ENCODE measurements around the gene MRPS5.

Gene MRPS5

GRCh38 chr2:95053543-95053942 lies 68.1 kb downstream of the MRPS5 start:
- peak; percentile 64 for DNase-seq (ENCODE audit: low spot score)
- in situ Hi-C loops (cut with MboI; ENCODE audit: low sequenced_read_pairs, unreplicated experiment) = no loop called here
- TF ChIP-seq CTCF (IDR thresholded peaks at IDR 0.05; ENCODE audit: borderline replicate concordance, control extremely low read depth, extremely low read depth, insufficient read depth, missing control alignments) = no peak

GRCh38 chr2:95052804-95053479 lies 68.7 kb downstream of the MRPS5 start:
- DNase-seq (ENCODE audit: low spot score) = no peak
- TF ChIP-seq CTCF (IDR thresholded peaks at IDR 0.05; ENCODE audit: borderline replicate concordance, control extremely low read depth, extremely low read depth, insufficient read depth, missing control alignments) = no peak
- in situ Hi-C loops (cut with MboI; ENCODE audit: low sequenced_read_pairs, unreplicated experiment) = no loop called here

- in situ Hi-C loops (cut with MboI; ENCODE audit: low sequenced_read_pairs, unreplicated experiment) = no loop called here
- DNase-seq (ENCODE audit: low spot score) = no peak
- TF ChIP-seq CTCF (IDR thresholded peaks at IDR 0.05; ENCODE audit: borderline replicate concordance, control extremely low read depth, extremely low read depth, insufficient read depth, missing control alignments) = no peak
Observed at GRCh38 chr2:95052307-95052706, 69.3 kb downstream of the MRPS5 start.

GRCh38 chr2:95051626-95052025 lies 70.0 kb downstream of the MRPS5 start:
- in situ Hi-C loops (cut with MboI; ENCODE audit: low sequenced_read_pairs, unreplicated experiment) = no loop called here
- DNase-seq (ENCODE audit: low spot score) = no peak
- TF ChIP-seq CTCF (IDR thresholded peaks at IDR 0.05; ENCODE audit: borderline replicate concordance, control extremely low read depth, extremely low read depth, insufficient read depth, missing control alignments) = no peak

- TF ChIP-seq CTCF (IDR thresholded peaks at IDR 0.05; ENCODE audit: borderline replicate concordance, control extremely low read depth, extremely low read depth, insufficient read depth, missing control alignments) = no peak
- no peak for DNase-seq (ENCODE audit: low spot score)
- in situ Hi-C loops (cut with MboI; ENCODE audit: low sequenced_read_pairs, unreplicated experiment) = no loop called here
Observed at GRCh38 chr2:95050385-95051300, 71.0 kb downstream of the MRPS5 start.

- in situ Hi-C loops (cut with MboI; ENCODE audit: low sequenced_read_pairs, unreplicated experiment) = no loop called here
- TF ChIP-seq CTCF (IDR thresholded peaks at IDR 0.05; ENCODE audit: borderline replicate concordance, control extremely low read depth, extremely low read depth, insufficient read depth, missing control alignments) = no peak
Observed at GRCh38 chr2:95049961-95050360, 71.6 kb downstream of the MRPS5 start.

More at GRCh38 chr2:95049961-95050360, 71.6 kb downstream of the MRPS5 start:
- DNase-seq (ENCODE audit: low spot score) = no peak

Data from GM13976 (cell line).